ENCODE results near the gene MED12L. TPM values are rescaled to one million over a fixed set of nuclear protein-coding genes. Genes with fewer than 3 reads are reported as not detected.
"Not testable (repeated sequence)": the region's sequence is repeated elsewhere in the genome, so short reads cannot be mapped to it uniquely, and the experiment has no call there.

The MED12L gene
- total and polyA plus RNA-seq, 2 donors (not counting 1 experiment from before 2014, with no cell fraction given), result 0.94 to 4.3 TPM

DNA sequence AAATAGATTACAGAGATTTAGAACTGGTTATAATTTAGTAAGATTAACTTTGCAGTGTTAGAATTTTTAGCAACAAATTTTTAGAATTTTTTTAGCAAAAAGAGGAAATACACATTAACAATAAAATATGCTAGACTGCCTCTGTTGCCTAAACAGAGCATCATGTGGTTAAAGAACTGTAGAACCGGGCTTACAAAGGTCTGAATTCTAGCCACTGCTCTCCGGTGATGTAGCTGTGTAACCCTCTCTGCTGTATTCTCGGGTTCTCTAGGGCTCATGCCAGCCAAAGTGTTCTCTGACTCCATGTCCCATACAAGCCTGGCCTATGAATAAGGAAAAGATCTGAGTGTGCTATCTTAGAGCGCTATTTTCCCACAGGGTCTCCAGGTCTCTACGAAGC, 302.0 kb downstream of the MED12L start:
- Histone ChIP-seq H3K4me1 (ENCODE audit: control insufficient read depth, extremely low read depth, insufficient read depth, low read length) (no peaks in the 10 kb centered on the region), H3K9me3 (ENCODE audit: control insufficient read depth, insufficient read depth, low read depth, low read length) (no peaks in the 10 kb centered on the region), H3K9ac (ENCODE audit: insufficient read depth, low read length) (no peak overlapping the region), H3K79me2 (ENCODE audit: control insufficient read depth, insufficient read depth, low read length) (no peaks in the 10 kb centered on the region), H3K27ac (ENCODE audit: insufficient read depth, low read length) (no peak overlapping the region), H3K4me3 (replicated peaks in 1 of 4; ENCODE audit: control extremely low read depth in 1 of 4, insufficient read depth in 1 of 4, low read depth in 3 of 4, low read length in 4 of 4) (no peak overlapping the region), H3K27me3 (ENCODE audit: control insufficient read depth, insufficient read depth, low read length) (no peaks in the 10 kb centered on the region), H3K36me3 (ENCODE audit: control insufficient read depth, insufficient read depth, low read length) (no peaks in the 10 kb centered on the region), H4K20me1 (ENCODE audit: control insufficient read depth, extremely low read depth, insufficient read depth, low read length) (no peaks in the 10 kb centered on the region), H2AFZ (ENCODE audit: low read length) (no peak overlapping the region), H3K4me2 (ENCODE audit: extremely low read depth, insufficient read depth, low read length) (no peak overlapping the region)
- TF ChIP-seq EZH2 (IDR thresholded peaks at IDR 0.05; ENCODE audit: low read length, missing control alignments) (no peak), CTCF (conservative IDR thresholded peaks at IDR 0.05 in 1 of 2, IDR thresholded peaks at IDR 0.05 in 1 of 2; ENCODE audit: low read depth in 1 of 2, low read length in 2 of 2) (no peak)
- DNase-seq (ENCODE audit: low read depth in 2 of 2), result no peak

GRCh38 chr3:151387842-151388241, 302.4 kb downstream of the MED12L start:
- TF ChIP-seq EZH2 (IDR thresholded peaks at IDR 0.05; ENCODE audit: low read length, missing control alignments), result no peak
- TF ChIP-seq CTCF (conservative IDR thresholded peaks at IDR 0.05 in 1 of 2, IDR thresholded peaks at IDR 0.05 in 1 of 2; ENCODE audit: low read depth in 1 of 2, low read length in 2 of 2), result no peak
- no peaks in the 10 kb centered on the region for H3K4me1 ChIP-seq (ENCODE audit: control insufficient read depth, extremely low read depth, insufficient read depth, low read length)
- H3K36me3 ChIP-seq (ENCODE audit: control insufficient read depth, insufficient read depth, low read length), result no peaks in the 10 kb centered on the region
- no peak overlapping the region for H3K4me3 ChIP-seq (replicated peaks in 1 of 4; ENCODE audit: control extremely low read depth in 1 of 4, insufficient read depth in 1 of 4, low read depth in 3 of 4, low read length in 4 of 4)
- H3K9me3 ChIP-seq (ENCODE audit: control insufficient read depth, insufficient read depth, low read depth, low read length), result no peaks in the 10 kb centered on the region
- no peak overlapping the region for H3K4me2 ChIP-seq (ENCODE audit: extremely low read depth, insufficient read depth, low read length)
- H3K9ac ChIP-seq (ENCODE audit: insufficient read depth, low read length), result no peak overlapping the region
- no peaks in the 10 kb centered on the region for H3K79me2 ChIP-seq (ENCODE audit: control insufficient read depth, insufficient read depth, low read length)
- H3K27ac ChIP-seq (ENCODE audit: insufficient read depth, low read length), result no peak overlapping the region
- no peaks in the 10 kb centered on the region for H4K20me1 ChIP-seq (ENCODE audit: control insufficient read depth, extremely low read depth, insufficient read depth, low read length)
- no peak for DNase-seq (ENCODE audit: low read depth in 2 of 2)
- no peak overlapping the region for H2AFZ ChIP-seq (ENCODE audit: low read length)
- no peaks in the 10 kb centered on the region for H3K27me3 ChIP-seq (ENCODE audit: control insufficient read depth, insufficient read depth, low read length)

DNA sequence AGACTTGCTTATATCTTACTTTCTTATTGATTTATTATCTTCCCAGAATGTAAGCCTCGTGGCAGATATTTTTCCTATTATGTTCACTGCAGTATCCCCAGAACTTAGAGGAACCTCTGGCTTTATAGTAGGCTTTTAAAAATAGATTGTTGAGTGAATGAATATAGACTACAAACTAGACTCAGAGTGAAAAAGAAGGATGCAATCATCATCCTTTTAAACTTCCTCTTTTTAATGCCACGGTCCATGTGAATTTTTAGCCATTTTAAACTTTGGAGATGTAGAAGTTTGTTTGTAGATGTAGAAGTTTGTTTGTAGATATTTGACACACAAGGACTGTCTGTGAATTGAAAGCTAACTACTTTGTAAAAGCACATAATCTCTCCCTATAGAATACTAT, 306.3 kb downstream of the MED12L start:
- TF ChIP-seq EZH2 (IDR thresholded peaks at IDR 0.05; ENCODE audit: low read length, missing control alignments) (no peak), CTCF (conservative IDR thresholded peaks at IDR 0.05 in 1 of 2, IDR thresholded peaks at IDR 0.05 in 1 of 2; ENCODE audit: low read depth in 1 of 2, low read length in 2 of 2) (no peak)
- Histone ChIP-seq H3K27me3 (ENCODE audit: control insufficient read depth, insufficient read depth, low read length) (no peaks in the 10 kb centered on the region), H3K9me3 (ENCODE audit: control insufficient read depth, insufficient read depth, low read depth, low read length) (no peaks in the 10 kb centered on the region), H3K36me3 (ENCODE audit: control insufficient read depth, insufficient read depth, low read length) (no peaks in the 10 kb centered on the region), H3K9ac (ENCODE audit: insufficient read depth, low read length) (no peak overlapping the region), H3K4me3 (replicated peaks in 1 of 4; ENCODE audit: control extremely low read depth in 1 of 4, insufficient read depth in 1 of 4, low read depth in 3 of 4, low read length in 4 of 4) (no peak overlapping the region), H2AFZ (ENCODE audit: low read length) (no peak overlapping the region), H3K79me2 (ENCODE audit: control insufficient read depth, insufficient read depth, low read length) (no peaks in the 10 kb centered on the region), H4K20me1 (ENCODE audit: control insufficient read depth, extremely low read depth, insufficient read depth, low read length) (no peaks in the 10 kb centered on the region), H3K4me2 (ENCODE audit: extremely low read depth, insufficient read depth, low read length) (no peak overlapping the region), H3K4me1 (ENCODE audit: control insufficient read depth, extremely low read depth, insufficient read depth, low read length) (peaks cover 4% of the 10 kb centered on the region), H3K27ac (ENCODE audit: insufficient read depth, low read length) (no peak overlapping the region)
- DNase-seq (ENCODE audit: low read depth in 2 of 2), result no peak

DNA sequence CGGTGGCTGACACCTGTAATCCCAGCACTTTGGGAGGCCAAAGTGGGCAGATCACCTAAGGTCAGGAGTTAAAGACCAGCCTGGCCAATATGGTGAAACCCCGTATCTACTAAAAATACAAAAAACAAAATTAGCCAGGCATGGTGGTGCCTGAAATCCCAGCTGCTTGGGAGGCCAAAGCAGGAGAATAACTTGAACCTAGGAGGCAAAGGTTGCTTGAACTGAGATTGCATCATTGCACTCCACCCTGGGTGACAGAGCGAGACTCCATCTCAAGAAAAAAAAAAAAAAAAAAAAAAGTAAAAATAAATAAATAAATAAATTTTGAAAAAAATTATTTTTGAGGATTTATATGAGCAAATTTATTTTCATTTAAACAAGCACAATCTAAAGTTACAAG, 306.7 kb downstream of the MED12L start:
- not testable (repeated sequence) for H3K9me3 ChIP-seq (ENCODE audit: control insufficient read depth, insufficient read depth, low read depth, low read length); H3K79me2 ChIP-seq (ENCODE audit: control insufficient read depth, insufficient read depth, low read length); H3K9ac ChIP-seq (ENCODE audit: insufficient read depth, low read length); H3K4me2 ChIP-seq (ENCODE audit: extremely low read depth, insufficient read depth, low read length); H4K20me1 ChIP-seq (ENCODE audit: control insufficient read depth, extremely low read depth, insufficient read depth, low read length); H2AFZ ChIP-seq (ENCODE audit: low read length); H3K4me3 ChIP-seq (replicated peaks in 1 of 4; ENCODE audit: control extremely low read depth in 1 of 4, insufficient read depth in 1 of 4, low read depth in 3 of 4, low read length in 4 of 4); H3K36me3 ChIP-seq (ENCODE audit: control insufficient read depth, insufficient read depth, low read length); H3K27ac ChIP-seq (ENCODE audit: insufficient read depth, low read length); H3K4me1 ChIP-seq (ENCODE audit: control insufficient read depth, extremely low read depth, insufficient read depth, low read length); DNase-seq (ENCODE audit: low read depth in 2 of 2); H3K27me3 ChIP-seq (ENCODE audit: control insufficient read depth, insufficient read depth, low read length)

Measured in fibroblast of lung (primary cell).